ENCODE measurements around the gene GANC. TPM values are rescaled to one million over a fixed set of nuclear protein-coding genes. Genes with fewer than 3 reads are reported as not detected.

The GANC gene
- total and polyA plus RNA-seq, 2 donors (not counting 1 experiment from before 2014, with no cell fraction given), result 15.1 to 24.6 TPM

Other genes with a start within 250 kb of the GANC start
- gene PLA2G4D, start 178.6 kb upstream of the GANC start, total RNA-seq, result not detected in 2 replicates
- gene PLA2G4D, start 178.6 kb upstream of the GANC start, polyA plus RNA-seq, result not detected in 2 replicates
- gene PLA2G4F, start 116.6 kb upstream of the GANC start, total RNA-seq, result not detected in 2 replicates
- not detected in 2 replicates for gene PLA2G4F, start 116.6 kb upstream of the GANC start, polyA plus RNA-seq
- gene VPS39, start 64.9 kb upstream of the GANC start, total RNA-seq, result 45.5 and 55.5 TPM in 2 replicates
- gene VPS39, start 64.9 kb upstream of the GANC start, polyA plus RNA-seq, result 49.0 and 53.7 TPM in 2 replicates
- 54.2 and 61.8 TPM in 2 replicates for gene TMEM87A, start 232 bp downstream of the GANC start, total RNA-seq
- 36.1 and 44.8 TPM in 2 replicates for gene TMEM87A, start 232 bp downstream of the GANC start, polyA plus RNA-seq
- gene CAPN3, start 86.3 kb downstream of the GANC start, total RNA-seq, result 1.8 and 3.6 TPM in 2 replicates
- gene CAPN3, start 86.3 kb downstream of the GANC start, polyA plus RNA-seq, result 1.3 and 1.8 TPM in 2 replicates
- 109 and 149 TPM in 2 replicates for gene ZNF106, start 217.9 kb downstream of the GANC start, total RNA-seq
- gene ZNF106, start 217.9 kb downstream of the GANC start, polyA plus RNA-seq, result 49.5 and 54.4 TPM in 2 replicates
- gene SNAP23, start 222.4 kb downstream of the GANC start, total RNA-seq, result 79.1 and 84.6 TPM in 2 replicates
- gene SNAP23, start 222.4 kb downstream of the GANC start, polyA plus RNA-seq, result 56.8 and 80.9 TPM in 2 replicates